C1 segment of cervical spinal cord (tissue), 14 donors: ENCODE data around the gene MYL12A.
"Not testable (repeated sequence)": the region's sequence is repeated elsewhere in the genome, so short reads cannot be mapped to it uniquely, and the experiment has no call there.

Experiments
- DNase-seq, 14 donors: peaks; one replicate each; lab custom pipeline; 2025; lab: John Stamatoyannopoulos, UW

MYL12A gene

DNA sequence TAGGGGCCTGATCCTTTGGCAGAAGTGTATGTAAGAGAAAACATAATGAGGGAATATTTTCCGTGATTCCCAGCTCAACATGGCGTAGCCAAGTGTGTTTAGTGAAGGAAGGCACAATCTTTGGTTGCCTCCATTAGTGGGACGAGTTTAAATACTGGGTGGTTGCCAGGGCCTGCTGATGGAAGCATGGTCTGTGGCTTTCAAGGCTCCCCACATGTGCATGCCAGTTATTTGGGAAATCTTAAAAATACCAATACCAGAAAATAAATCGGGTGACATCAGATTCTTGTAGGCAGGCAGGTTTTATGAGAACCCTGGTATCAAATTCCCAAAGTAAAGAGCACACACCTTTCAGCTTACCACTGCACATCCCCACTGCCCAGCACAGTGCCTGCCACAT lies 7.1 kb downstream of the MYL12A start:
- no peak for DNase-seq

DNA sequence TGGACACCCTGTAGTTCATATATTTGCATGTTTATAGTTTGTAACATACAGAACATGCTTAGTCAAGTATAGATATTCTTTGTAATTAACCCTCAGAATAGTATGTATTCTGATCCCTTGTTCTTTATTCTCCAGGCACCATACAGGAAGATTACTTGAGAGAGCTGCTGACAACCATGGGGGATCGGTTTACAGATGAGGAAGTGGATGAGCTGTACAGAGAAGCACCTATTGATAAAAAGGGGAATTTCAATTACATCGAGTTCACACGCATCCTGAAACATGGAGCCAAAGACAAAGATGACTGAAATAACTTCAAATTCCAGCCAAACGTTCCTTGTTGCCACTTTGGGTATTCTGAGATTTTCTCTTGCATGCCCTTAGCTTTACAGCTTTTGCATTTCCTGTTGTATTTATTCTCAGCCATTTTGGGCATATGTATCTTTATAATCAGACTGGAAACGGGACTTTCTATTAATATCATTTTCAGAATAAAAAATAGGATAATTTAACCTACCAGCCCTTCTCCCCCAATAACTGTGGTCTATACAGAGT lies 8.1 kb downstream of the MYL12A start:
- no peak for DNase-seq

DNA sequence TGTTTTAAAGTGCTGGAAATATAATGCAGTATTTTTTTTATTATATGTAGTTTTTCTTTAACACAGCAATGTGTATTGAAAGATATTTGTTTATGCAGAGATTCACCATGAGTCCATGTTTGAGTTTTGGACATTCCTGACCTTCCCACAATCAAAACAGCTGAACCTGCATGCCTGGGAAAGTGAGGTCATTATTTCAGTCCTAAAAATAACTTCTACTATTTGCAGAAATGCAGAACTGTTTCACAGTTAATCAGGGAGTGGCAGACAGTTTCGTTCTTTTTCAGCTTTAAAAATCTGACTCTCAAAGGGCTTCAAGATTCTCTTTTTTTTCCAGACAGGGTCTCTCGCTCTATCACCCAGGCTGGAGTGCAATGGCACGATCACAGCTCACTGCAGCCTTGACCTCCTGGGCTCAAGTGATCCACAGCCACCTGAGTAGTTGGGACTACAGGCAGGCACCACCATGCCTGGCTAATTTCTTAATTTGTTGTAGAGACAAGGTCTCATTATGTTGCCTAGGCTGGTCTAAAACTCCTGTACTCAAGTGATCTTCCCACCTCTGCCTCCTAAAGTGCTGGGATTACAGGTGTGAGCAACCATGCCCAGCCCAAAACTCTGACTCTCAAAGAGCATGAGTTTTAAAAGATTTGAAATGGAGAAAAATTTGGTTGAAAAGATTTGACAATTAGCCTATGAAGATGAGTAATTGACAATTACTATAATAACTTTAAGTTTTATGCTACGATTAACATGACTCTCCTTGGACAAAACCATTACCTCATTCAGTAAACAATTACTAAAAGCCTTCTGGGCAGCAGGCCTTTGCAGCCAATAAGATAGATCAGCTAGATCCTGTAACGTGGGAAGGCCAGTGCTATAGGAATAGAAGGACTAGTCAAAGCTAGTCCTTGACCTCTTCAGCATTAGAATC lies 9.4 kb downstream of the MYL12A start:
- DNase-seq: no peak

DNA sequence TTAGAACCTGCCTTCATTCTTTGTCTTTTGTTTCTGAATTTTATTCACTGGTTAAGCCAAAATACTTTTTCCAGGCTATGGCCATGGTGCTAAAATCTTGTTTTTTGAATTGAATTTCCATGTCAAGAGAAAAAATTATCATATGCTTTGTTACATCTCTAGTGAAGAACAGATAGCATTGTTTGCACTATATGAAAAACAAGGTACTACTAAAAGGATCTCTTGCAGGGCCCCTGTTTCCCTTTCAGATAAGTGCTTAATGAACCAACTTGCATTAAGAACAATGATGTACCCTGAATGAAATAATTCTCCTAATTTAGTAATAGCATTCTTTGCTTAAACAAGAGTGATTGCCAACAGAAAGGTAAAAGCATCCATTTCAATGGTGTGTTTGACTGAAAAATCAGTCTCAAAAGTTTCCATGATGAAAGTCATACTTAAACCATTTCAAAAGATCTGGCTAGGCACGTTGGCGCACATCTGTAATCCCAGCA lies 10.1 kb downstream of the MYL12A start:
- DNase-seq: no peak

DNA sequence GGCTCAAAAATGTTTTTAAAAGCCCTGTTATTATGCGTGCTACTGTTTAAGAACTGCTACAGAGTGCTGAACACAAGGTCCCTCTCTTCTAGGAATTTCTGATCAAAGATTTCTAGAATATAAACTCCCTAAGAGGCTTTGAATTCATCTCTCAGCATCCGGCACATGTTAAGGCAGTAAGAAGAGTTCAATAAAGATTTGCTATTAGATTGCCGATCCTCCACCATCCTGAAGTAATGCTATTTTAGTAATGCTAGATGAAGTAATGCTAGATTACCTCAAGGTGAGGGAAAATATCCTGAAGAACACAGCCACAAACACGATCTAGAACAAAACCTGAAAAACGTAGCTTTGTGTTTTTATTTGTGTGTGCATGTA lies 13.4 kb downstream of the MYL12A start:
- no peak for DNase-seq

DNA sequence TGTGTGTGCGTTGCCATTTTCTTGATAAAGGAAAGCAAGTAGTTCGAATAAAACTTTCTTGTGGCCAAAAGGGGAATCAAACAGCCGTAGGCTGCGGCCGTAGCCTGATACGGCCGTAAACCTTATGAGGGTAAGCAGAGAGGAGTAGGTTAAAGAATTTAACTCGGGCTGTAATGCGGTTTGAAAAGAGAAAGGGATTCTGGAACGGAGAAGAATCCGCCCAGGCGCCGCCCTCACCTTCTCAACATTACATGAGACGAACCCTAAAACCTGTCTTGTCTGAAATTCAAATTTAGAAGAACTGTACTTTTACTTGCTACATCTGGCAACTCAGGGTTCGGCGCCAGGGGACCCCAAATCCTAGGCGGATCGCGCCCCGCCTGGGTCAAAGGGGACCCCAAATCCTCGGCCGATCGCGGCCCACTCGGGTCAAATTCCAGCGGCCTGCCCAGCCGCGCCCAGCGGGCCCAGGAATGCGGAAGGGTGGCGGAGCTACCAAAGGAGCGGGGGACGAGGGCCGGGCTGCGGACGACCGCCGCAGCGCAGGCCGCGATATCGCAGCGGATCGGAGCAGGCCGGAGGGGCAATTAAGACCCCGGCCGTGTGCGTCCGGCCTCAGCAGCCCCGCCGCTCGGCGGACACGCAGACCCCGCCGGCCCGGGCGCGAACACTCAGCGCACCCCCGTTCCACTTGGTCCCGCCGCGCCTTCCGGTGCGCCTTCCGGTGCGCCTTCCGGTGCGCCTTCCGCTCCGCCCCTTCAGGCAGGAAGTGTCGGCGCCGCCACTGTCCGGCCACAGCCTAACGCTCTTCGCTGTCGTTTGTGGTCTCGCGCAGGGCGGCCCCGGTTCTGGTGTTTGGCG lies 14.0 kb downstream of the MYL12A start, which contains the start of gene MYL12B:
Gene MYL12B (plus strand): TSS at position 761 of the 861 bp plus-strand sequence. CDS start 10,766 bp downstream, outside the sequence.
- peak; percentile 43 to 94 (median 79) for DNase-seq

DNA sequence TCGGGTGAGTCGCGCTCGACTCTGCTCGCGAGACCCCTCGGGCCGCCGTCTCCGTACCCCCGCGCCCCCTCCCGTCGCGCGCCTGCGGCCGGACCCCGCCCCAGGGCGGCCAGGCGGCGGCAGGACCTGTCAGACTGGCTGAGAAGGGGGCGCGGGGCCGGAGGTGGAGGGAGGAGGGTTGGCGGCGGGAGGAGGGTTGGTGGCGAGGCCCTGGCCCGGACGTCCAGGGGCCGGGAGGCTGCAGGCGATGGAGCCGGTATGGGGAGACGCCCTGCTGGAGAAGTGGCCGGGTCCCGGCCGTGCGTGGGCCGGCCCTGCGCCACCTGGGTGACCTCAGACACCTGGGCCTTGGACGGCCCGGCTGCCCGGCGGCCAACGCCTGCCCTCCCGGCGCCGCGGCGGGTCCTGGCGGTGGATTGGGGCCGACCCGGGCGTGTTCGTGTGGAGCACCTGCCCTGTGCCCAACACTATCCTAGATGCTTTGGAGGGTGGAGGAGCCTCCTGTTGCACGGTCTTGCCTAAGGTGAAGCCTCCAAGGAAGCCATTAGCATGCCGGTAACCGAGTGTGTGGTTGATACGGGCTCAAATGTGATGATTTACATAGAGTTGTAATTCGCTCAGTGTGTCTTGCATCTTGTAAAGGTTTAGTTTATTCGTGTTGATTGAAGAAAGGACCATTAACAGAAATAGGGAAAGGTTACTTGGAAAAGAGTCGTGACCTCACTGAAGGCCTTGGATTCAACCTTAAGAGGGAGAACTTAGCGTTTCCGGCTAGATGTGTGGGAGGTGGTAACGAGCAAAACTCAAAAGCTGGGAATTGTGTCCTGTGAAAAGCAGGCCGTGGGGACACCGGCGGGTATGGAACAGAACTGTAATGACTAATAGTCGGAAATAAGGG lies 14.9 kb downstream of the MYL12A start:
- peak in 2 of 14 donors; percentile 63 to 72 for DNase-seq

DNA sequence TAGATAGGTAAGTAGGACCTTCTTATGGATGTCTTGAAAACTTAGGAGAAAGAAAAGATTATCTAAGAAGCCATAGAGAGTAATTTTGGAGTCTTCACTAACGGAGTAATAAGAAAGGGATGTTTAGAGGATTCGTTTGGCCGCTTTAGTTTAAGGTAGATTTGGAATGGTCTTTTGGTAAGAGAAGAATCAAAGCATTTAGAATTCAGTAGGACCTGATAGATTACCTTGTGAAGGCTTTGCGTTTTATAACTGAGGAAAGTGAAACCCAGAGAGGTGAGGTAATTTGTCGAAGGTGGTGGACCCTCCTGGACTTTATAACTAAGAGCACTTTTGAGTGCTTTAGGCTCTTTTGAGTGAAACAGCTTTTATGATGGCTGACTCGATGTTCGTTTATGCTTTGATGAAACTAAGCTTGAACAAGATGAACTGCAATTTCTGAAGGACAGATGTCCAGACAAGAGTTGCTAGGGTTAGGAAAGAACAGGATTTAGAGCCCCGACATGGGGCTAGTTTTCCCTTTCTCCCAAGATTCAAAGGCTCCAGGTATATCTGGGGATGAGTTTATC lies 15.6 kb downstream of the MYL12A start:
- no peak for DNase-seq

DNA sequence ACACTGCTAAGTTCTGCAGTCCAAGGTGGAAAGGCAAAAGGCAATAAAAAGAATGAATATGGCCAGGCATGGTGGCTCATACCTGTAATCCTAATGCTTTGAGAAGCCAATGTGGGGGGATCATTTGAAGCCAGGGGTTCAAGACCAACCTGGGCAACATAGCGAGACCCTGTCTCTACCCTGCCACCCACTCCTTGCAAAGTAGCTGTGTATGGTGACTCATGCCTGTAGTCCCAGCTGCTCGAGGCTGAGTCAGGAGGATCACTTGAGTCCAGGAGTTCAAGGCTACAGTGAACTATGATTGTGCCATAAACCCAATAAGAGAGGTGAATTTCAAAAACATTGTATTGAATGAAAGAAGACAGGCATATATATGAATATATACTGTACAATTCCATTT lies 16.8 kb downstream of the MYL12A start:
- no peak for DNase-seq

DNA sequence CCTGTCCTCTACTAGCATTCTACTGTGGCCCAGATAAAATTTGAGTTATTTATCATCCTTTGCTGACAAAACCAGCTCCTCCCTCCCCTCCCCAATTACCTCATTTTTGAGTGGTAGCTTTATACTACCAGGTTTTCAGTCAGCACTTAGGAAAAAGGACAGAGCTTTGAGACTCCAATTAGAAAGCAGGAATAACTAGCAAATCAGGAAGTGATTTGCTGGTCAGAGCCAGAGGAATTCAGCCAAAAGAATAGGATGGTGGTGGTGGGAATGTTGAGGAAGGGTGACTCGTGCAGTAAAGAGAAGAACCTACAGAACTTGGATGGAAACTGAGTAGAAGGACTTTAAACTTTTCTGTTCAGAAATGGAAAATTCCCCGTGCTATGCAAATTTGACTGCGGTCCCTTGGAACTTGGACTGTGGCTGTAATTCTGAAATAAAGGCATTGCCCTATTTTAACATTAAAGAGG lies 18.0 kb downstream of the MYL12A start:
- DNase-seq: no peak

DNA sequence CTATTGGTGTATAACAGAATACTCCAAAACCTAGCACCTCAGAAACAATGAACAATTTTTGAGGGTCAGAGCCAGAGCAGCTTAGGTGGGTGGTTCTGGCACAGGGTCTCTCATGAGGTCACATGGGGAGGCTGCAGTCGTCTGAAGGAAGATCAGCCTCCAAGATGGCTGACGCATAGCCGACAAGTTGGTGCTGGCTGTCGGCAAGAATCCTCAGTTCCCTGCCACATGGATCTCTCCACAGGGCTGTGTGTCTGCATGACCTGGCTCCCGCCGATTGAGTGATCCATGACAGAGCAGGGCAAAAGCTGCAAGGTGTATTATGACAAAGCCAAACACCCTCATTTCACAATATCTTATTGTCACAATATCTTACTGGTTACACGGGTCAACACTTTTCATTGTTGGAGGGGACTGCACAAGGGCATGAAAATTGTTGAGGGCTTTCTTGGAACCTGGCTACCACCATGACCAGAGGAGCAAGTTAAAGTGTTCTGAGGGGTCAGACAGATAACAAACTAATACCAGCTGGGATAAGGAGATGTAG lies 18.5 kb downstream of the MYL12A start:
- DNase-seq: no peak

DNA sequence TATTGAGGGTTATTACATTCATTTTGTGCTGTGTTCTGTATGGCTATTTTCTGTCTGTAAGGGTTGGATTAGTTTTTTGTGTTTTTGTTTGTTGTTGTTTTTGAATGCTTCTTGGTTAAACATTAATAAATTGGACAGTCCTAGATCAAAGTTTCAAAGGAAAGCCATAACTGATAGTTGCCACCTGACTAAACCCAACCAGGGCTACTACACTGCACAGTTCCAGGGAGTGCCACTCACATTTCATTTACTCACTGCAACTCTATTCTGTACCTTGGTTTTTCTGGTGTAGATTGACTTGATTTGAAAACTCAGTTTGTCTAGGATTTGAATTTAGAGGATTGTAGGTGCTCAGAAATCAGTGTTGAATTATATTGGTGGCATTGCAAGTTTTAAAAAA lies 20.7 kb downstream of the MYL12A start:
- DNase-seq: no peak

DNA sequence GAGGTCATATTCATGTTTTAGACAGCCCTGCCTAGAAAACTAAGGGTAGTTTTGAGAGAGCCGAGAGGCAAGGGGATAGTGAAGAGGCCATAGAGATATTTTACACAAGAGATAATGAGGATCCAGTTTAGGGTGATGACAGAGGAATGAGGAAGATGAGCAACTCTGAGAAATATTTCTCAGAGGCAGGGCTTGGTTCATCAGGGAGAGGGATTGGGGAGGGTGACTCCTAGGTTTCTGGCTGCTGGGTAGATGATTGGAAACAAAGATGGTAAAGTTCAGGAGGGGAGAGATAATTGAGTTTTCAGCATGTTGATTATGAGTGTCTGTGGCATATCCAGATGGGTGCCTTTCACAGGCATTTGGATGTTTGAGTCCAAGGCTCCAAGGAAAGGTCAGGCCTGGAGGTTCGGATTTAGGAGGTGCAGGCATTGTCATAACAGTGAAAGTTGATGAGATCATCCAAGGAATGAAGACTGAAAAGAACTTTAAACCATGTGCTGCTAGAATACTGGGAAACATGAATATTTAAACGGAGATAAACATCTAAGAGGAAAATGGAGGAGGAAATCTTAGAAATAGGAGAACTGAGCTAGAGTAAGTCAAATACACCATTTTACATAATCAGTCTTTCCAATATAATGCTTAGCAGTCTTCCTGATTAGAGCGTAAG lies 21.8 kb downstream of the MYL12A start:
- no peak for DNase-seq

DNA sequence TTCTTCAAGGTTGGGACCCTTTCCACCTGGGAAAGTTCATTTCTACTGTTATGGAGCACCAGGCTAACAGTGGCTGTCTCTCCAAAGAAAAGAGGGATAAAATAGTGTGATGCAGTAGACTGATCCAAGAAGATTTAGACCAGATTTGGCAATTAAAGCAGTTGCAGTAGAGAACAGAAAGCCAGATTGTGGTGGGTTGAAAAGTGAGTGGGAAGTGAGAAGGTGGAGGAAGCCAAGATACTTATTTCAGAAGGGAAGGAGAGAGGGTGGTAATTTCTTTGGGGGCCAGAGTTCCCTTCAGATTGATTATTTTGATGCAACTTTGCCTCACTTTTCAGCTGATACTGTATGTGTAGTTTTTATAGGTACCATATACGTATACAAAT lies 22.3 kb downstream of the MYL12A start:
- no peak for DNase-seq

DNA sequence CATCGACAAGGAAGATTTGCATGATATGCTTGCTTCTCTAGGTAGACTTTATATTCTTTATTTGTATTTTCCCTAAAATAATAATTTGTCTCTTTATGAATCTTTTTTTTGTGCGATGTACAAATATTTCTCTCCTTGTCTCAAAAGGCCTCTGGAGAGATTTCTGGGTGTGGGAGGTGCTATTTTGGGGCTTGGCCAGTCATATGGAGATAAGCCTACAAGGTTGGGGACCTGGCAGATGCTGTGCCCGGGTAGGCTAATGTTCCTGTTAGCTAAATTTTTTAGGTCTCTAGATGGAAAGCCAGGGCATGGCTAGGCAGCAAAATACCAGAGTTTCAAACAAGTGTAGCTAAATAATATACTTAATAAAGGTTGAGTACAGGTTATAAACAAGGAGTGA lies 25.4 kb downstream of the MYL12A start:
- DNase-seq: no peak

DNA sequence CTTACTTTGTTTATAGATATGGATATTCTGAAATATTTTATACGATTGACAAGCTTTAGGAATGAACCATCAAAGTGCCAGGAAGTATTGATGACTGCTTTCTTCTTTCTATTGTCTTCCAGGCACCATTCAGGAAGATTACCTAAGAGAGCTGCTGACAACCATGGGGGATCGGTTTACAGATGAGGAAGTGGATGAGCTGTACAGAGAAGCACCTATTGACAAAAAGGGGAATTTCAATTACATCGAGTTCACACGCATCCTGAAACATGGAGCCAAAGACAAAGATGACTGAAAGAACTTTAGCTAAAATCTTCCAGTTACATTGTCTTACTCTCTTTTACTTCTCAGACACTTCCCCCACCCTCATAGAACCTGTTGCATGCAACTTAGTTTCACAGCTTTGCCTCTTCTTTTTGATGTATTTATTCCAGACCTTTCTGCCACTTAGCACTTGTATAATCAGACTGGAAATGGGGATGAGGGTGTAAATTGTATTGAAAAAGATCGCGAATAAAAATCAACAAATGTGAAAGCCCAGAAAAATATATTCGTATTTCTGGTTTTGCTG lies 30.1 kb downstream of the MYL12A start:
- not testable (repeated sequence) for DNase-seq

DNA sequence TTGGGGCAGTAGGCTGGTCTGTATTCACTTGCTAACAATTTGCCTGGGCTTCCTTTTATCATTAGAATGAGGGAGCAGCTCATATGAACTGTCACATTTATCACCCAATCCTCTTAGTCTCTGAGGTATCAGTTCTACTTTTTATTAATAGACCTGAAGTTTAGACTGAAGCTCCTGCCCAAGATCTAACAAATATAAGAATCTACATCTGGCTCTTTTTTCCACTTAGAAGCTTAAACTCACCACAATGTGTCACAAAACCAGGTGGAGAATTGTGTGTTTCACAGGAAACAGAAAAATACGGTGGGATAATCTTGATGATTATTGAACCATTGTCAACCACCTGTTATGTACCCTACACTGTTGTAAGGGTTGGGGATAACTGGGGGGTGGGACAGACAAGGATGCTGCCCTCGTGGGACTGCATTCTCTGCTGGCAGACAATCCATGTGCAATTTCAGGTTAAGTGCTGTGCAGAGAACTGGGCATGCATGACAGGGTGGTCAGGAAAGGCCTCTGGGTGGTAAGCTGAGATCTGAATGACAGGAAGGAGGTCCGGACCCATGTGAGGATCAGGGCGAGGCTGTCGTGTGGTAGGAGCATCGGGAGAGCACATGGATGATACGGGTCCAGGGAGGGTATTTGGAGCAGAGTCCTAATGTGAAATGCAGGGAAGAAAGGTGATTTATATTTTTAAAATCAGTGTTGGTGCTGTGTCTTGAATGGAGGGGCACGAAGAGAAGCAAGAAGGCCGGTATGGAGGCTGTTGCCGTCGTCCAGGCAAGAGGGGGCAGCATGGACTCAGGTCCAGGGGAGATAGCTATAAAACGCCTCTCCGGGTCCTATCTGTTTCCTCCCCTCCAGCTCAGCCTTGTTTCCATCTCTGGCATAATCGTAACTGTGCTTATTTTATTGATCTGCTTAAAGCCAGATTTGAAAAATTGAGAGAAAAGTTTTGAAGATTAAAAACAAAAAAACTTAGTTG lies 31.9 kb downstream of the MYL12A start:
- no peak for DNase-seq
